ENCODE data around the gene HOXA13.

DNA sequence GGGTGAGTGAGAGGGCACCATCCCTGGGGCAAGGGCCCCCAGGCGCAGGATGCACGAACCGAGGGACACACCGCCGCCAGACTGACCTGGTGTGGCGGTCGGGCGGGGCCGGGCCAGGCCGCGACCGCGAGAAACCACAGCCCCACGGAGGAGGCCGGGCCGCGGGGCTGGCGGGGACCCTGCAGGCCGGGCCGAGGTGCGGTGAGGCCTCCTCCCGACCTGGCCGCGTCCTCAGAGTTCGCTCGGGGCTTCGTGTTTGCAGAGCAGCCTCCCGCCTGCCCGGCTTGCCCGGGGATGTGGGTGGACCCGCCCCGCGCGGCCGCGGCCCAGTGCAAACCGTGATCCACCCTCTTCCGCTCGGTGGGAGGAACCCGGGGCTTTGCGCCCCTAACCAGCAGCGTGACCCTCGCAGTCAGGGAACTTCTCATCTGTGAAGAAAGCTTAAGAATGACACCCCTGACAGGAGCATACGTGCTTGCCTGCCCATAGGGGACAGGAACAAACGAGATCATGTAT, 20.6 kb upstream of the HOXA13 start:
- no peak for TF ChIP-seq POLR2A (IDR thresholded peaks at IDR 0.05; ENCODE audit: low read depth, low read length)
- no peak for TF ChIP-seq POLR2AphosphoS5 (IDR thresholded peaks at IDR 0.05; ENCODE audit: low read depth, low read length)
